K562 (cell line): ENCODE data around the gene RPE65. TPM values are rescaled to one million over a fixed set of nuclear protein-coding genes. Genes with fewer than 3 reads are reported as not detected.

Experiments used
- EGR1 ChIP-seq: fragments of 450-650 bp; conservative IDR thresholded peaks from 2 replicates; pipeline ENCODE4 v1.6.1; 2017; ENCODE audit warnings: mild to moderate bottlenecking
- ESRRB ChIP-seq: fragments of 250-450 bp; sonication (Bioruptor Pico); IDR thresholded peaks from 2 replicates; pipeline ENCODE4 v1.5.0; 2020; ENCODE audit warnings: mild to moderate bottlenecking, moderate library complexity, borderline replicate concordance
- FOXA3 ChIP-seq, 2 experiments: fragments of 450-650 bp in 1 of 2; sonication (generic) in 1 of 2; formaldehyde crosslinking; IDR thresholded peaks in 1 of 2; conservative IDR thresholded peaks in 1 of 2; 2 replicates each; pipeline versions ENCODE4 v1.4.0 to v1.8.0; 2020 to 2022; ENCODE audit warnings: mild to moderate bottlenecking in 2 of 2, missing genetic modification reagents in 1 of 2
- polyA plus RNA-seq, 8 experiments: library from polyadenylated mRNA; depleted of rRNA in 4 of 8; stranded (reverse) in 5 of 8; unstranded in 3 of 8; fragments of >200 nt; fragmentation: Nextera tagmentation in 2 of 8; fragmentation: Illumina TruSeq in 1 of 8; extraction: Ambion mirVana in 2 of 8; extraction: Trizol in 1 of 8; gene quantifications; 2 replicates each; pipeline versions ENCODE4 v1.2.1 to v1.2.3, GENCODE V29; 2011 to 2014; ENCODE audit warnings: inconsistent platforms in 1 of 8, missing spikeins in 1 of 8
- total RNA-seq, 7 experiments: library from RNA; depleted of rRNA in 6 of 7; stranded (reverse); fragments of >200 nt in 6 of 7; fragmentation: Illumina TruSeq in 2 of 7; extraction: Trizol in 2 of 7; gene quantifications; 2 replicates each; pipeline versions ENCODE4 v1.2.1 to v1.2.3, GENCODE V29; 2011 to 2021; ENCODE audit warnings: low replicate concordance in 1 of 7
- TF ChIP-seq, protein P1 (sequence below): fragments of 450-650 bp; IDR thresholded peaks from 2 replicates; pipeline ENCODE4 v1.6.1; 2016; ENCODE audit warnings: mild to moderate bottlenecking, moderate library complexity

RPE65 gene
- total and polyA plus RNA-seq, 9 of the 15 experiments (the other 6 are each of a cell fraction or from before 2014, with no cell fraction given): 0.14 TPM; not detected in 8

DNA sequence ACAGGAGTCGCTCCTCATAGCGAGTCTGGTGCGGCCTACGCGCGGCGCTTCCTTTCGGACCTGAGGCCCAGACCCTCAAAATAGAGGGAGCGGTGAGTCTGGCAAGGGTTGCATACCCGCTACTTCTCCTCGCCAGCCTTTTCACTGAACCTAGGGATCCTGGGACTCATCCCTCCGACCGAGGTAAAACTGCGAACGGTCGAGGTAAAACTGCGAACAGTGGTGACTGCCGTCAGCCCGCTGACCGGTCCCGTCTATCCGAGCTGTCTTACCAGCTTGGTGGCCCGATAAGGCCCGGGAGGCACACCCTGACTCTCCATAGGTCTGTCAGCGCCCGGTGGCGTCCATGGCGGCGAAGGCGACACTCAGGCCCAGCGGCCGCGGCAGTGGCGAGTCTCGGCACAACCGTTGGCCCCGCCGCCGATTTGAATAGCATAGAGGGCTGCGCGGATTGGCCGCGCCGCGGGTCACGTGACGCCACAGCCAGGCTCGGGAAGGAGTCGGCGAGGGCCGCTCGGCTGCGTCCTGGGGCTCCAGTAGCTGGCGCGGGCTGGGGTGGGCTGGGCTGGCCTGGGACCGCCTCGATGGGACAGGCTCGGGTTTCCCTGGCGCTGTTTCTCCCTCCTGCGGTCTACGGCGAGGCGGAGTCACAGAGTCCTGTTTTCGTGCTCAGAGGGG lies 47.1 kb upstream of the RPE65 start, which contains the start of gene DEPDC1 (continued):
- TF ChIP-seq, protein P1, sequence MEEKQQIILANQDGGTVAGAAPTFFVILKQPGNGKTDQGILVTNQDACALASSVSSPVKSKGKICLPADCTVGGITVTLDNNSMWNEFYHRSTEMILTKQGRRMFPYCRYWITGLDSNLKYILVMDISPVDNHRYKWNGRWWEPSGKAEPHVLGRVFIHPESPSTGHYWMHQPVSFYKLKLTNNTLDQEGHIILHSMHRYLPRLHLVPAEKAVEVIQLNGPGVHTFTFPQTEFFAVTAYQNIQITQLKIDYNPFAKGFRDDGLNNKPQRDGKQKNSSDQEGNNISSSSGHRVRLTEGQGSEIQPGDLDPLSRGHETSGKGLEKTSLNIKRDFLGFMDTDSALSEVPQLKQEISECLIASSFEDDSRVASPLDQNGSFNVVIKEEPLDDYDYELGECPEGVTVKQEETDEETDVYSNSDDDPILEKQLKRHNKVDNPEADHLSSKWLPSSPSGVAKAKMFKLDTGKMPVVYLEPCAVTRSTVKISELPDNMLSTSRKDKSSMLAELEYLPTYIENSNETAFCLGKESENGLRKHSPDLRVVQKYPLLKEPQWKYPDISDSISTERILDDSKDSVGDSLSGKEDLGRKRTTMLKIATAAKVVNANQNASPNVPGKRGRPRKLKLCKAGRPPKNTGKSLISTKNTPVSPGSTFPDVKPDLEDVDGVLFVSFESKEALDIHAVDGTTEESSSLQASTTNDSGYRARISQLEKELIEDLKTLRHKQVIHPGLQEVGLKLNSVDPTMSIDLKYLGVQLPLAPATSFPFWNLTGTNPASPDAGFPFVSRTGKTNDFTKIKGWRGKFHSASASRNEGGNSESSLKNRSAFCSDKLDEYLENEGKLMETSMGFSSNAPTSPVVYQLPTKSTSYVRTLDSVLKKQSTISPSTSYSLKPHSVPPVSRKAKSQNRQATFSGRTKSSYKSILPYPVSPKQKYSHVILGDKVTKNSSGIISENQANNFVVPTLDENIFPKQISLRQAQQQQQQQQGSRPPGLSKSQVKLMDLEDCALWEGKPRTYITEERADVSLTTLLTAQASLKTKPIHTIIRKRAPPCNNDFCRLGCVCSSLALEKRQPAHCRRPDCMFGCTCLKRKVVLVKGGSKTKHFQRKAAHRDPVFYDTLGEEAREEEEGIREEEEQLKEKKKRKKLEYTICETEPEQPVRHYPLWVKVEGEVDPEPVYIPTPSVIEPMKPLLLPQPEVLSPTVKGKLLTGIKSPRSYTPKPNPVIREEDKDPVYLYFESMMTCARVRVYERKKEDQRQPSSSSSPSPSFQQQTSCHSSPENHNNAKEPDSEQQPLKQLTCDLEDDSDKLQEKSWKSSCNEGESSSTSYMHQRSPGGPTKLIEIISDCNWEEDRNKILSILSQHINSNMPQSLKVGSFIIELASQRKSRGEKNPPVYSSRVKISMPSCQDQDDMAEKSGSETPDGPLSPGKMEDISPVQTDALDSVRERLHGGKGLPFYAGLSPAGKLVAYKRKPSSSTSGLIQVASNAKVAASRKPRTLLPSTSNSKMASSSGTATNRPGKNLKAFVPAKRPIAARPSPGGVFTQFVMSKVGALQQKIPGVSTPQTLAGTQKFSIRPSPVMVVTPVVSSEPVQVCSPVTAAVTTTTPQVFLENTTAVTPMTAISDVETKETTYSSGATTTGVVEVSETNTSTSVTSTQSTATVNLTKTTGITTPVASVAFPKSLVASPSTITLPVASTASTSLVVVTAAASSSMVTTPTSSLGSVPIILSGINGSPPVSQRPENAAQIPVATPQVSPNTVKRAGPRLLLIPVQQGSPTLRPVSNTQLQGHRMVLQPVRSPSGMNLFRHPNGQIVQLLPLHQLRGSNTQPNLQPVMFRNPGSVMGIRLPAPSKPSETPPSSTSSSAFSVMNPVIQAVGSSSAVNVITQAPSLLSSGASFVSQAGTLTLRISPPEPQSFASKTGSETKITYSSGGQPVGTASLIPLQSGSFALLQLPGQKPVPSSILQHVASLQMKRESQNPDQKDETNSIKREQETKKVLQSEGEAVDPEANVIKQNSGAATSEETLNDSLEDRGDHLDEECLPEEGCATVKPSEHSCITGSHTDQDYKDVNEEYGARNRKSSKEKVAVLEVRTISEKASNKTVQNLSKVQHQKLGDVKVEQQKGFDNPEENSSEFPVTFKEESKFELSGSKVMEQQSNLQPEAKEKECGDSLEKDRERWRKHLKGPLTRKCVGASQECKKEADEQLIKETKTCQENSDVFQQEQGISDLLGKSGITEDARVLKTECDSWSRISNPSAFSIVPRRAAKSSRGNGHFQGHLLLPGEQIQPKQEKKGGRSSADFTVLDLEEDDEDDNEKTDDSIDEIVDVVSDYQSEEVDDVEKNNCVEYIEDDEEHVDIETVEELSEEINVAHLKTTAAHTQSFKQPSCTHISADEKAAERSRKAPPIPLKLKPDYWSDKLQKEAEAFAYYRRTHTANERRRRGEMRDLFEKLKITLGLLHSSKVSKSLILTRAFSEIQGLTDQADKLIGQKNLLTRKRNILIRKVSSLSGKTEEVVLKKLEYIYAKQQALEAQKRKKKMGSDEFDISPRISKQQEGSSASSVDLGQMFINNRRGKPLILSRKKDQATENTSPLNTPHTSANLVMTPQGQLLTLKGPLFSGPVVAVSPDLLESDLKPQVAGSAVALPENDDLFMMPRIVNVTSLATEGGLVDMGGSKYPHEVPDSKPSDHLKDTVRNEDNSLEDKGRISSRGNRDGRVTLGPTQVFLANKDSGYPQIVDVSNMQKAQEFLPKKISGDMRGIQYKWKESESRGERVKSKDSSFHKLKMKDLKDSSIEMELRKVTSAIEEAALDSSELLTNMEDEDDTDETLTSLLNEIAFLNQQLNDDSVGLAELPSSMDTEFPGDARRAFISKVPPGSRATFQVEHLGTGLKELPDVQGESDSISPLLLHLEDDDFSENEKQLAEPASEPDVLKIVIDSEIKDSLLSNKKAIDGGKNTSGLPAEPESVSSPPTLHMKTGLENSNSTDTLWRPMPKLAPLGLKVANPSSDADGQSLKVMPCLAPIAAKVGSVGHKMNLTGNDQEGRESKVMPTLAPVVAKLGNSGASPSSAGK: peak; percentile 76
- no peak for TF ChIP-seq ESRRB
- TF ChIP-seq EGR1: no peak; the same call in 1 of the 2 replicates
- peak in 1 of 2 experiments; percentile 60; a peak in 1 of 4 replicates for TF ChIP-seq FOXA3 (CRISPR knock-in tag; conservative IDR thresholded peaks at IDR 0.05 in 1 of 2, IDR thresholded peaks at IDR 0.05 in 1 of 2)
